Measurements from ENCODE around the gene EPHB3. TPM values are rescaled to one million over a fixed set of nuclear protein-coding genes. Genes with fewer than 3 reads are reported as not detected.
A peak's percentile ranks its signal among the peaks of the same experiment; 100 is the strongest.

Gene EPHB3
- total and polyA plus RNA-seq, 2 of the 4 experiments (the other 2 are of a cell fraction), result 0.72 to 2.9 TPM

DNA sequence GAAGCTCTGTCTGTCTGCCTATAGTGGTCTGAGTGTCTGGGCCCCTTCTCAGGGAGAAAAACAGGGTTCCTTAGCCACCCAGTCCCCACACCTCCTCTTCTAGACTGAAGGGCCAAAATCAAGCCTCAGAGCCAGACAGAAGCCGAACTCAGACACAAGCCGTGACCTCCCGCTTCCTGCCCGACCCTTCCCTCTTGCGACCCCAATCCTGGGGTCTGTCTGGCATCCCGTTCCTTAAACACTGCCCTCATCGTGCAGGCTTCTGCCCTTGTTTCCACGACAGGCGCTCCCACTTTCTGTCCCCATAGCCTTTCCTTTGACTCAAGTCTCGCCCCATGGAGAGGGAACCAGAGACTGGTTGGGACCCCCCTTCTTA, 32.3 kb downstream of the EPHB3 start:
- H3K56ac ChIP-seq (ENCODE audit: extremely low read depth, insufficient read depth, low read length), result no peak overlapping the region
- ChIA-PET CTCF (interaction anchor here (0.6 kb wide), 1 partner anchor 226 kb away, joined by 3 read pairs; no protein-coding TSS in a partner anchor), POLR2A (ENCODE audit: unreplicated experiment) (no interaction called here)
- dilution Hi-C loops (cut with HindIII; ENCODE audit: low sequenced_read_pairs, unreplicated experiment) (no loop called here), intact Hi-C loops (cut with micrococcal nuclease) (no loop called here), in situ Hi-C loops (cut with MboI; ENCODE audit: low sequenced_read_pairs) (no loop called here)
- no peak overlapping the region for H3K4me2 ChIP-seq (ENCODE audit: low read depth, low read length)
- peaks cover 6% of the 10 kb centered on the region for H3K27me3 ChIP-seq (ENCODE audit: control insufficient read depth, insufficient read depth, low read length)
- H3K18ac ChIP-seq (ENCODE audit: low read depth, low read length), result no peak overlapping the region
- no peak for ATAC-seq (ENCODE audit: low read depth)
- H4K20me1 ChIP-seq (ENCODE audit: insufficient read depth, low read length), result no peaks in the 10 kb centered on the region
- H3K9me3 ChIP-seq (ENCODE audit: control insufficient read depth, insufficient read depth, low read length), result no peaks in the 10 kb centered on the region
- TF ChIP-seq, protein P1, sequence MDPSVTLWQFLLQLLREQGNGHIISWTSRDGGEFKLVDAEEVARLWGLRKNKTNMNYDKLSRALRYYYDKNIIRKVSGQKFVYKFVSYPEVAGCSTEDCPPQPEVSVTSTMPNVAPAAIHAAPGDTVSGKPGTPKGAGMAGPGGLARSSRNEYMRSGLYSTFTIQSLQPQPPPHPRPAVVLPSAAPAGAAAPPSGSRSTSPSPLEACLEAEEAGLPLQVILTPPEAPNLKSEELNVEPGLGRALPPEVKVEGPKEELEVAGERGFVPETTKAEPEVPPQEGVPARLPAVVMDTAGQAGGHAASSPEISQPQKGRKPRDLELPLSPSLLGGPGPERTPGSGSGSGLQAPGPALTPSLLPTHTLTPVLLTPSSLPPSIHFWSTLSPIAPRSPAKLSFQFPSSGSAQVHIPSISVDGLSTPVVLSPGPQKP (IDR thresholded peaks at IDR 0.05; ENCODE audit: borderline replicate concordance, low read depth, low read length), result no peak
- TF ChIP-seq MAFK (IDR thresholded peaks at IDR 0.05; ENCODE audit: low read depth, low read length) (no peak), CEBPB (IDR thresholded peaks at IDR 0.05; ENCODE audit: low read depth, low read length) (no peak), RFX5 (IDR thresholded peaks at IDR 0.05; ENCODE audit: low read depth, low read length) (no peak), MAZ (IDR thresholded peaks at IDR 0.05; ENCODE audit: borderline replicate concordance, low read depth, low read length) (no peak), NFE2L2 (IDR thresholded peaks at IDR 0.05; ENCODE audit: low read depth, low read length) (no peak), BHLHE40 (IDR thresholded peaks at IDR 0.05; ENCODE audit: low read depth, low read length) (no peak), FOS (IDR thresholded peaks at IDR 0.05; ENCODE audit: low read depth, low read length) (no peak), POLR2A (IDR thresholded peaks at IDR 0.05; ENCODE audit: low read depth, low read length) (no peak), MXI1 (IDR thresholded peaks at IDR 0.05; ENCODE audit: borderline replicate concordance, low read depth, low read length) (no peak), RAD21 (IDR thresholded peaks at IDR 0.05; ENCODE audit: low read length) (no peak), RCOR1 (IDR thresholded peaks at IDR 0.05; ENCODE audit: insufficient replicate concordance, low read length) (no peak), CHD1 (IDR thresholded peaks at IDR 0.05; ENCODE audit: low read depth, low read length) (no peak)
- TF ChIP-seq, protein P2, sequence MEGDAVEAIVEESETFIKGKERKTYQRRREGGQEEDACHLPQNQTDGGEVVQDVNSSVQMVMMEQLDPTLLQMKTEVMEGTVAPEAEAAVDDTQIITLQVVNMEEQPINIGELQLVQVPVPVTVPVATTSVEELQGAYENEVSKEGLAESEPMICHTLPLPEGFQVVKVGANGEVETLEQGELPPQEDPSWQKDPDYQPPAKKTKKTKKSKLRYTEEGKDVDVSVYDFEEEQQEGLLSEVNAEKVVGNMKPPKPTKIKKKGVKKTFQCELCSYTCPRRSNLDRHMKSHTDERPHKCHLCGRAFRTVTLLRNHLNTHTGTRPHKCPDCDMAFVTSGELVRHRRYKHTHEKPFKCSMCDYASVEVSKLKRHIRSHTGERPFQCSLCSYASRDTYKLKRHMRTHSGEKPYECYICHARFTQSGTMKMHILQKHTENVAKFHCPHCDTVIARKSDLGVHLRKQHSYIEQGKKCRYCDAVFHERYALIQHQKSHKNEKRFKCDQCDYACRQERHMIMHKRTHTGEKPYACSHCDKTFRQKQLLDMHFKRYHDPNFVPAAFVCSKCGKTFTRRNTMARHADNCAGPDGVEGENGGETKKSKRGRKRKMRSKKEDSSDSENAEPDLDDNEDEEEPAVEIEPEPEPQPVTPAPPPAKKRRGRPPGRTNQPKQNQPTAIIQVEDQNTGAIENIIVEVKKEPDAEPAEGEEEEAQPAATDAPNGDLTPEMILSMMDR (conservative IDR thresholded peaks at IDR 0.05; ENCODE audit: low read depth, low read length), result no peak
- TF ChIP-seq, protein P3, sequence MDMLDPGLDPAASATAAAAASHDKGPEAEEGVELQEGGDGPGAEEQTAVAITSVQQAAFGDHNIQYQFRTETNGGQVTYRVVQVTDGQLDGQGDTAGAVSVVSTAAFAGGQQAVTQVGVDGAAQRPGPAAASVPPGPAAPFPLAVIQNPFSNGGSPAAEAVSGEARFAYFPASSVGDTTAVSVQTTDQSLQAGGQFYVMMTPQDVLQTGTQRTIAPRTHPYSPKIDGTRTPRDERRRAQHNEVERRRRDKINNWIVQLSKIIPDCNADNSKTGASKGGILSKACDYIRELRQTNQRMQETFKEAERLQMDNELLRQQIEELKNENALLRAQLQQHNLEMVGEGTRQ (IDR thresholded peaks at IDR 0.05; ENCODE audit: low read depth, low read length), result no peak
- H2BK15ac ChIP-seq (ENCODE audit: low read depth, low read length), result no peak overlapping the region
- peak overlapping the region; percentile 18; the same call in 1 of the 2 replicates for H2AK5ac ChIP-seq (ENCODE audit: low read depth, low read length)
- DNase-seq, result no peak
- H3K14ac ChIP-seq (replicated peaks; ENCODE audit: low read depth, low read length), result no peak overlapping the region
- peaks cover 17% of the 10 kb centered on the region; the same call in 1 of the 2 replicates for H3K4me1 ChIP-seq (ENCODE audit: control insufficient read depth, insufficient read depth, low read length)
- H4K8ac ChIP-seq (ENCODE audit: low read depth in 2 of 2, low read length in 2 of 2), result no peak overlapping the region
- no peak overlapping the region for H3K23ac ChIP-seq (ENCODE audit: low read depth, low read length)
- no peaks in the 10 kb centered on the region for H3K79me1 ChIP-seq (ENCODE audit: low read depth in 1 of 2, low read length in 2 of 2)
- H3K9ac ChIP-seq (ENCODE audit: low read depth, low read length), result no peak overlapping the region
- no peak overlapping the region for H3K4ac ChIP-seq (ENCODE audit: low read depth, low read length)
- H2AFZ ChIP-seq (replicated peaks; ENCODE audit: low read length, poor library complexity), result no peak overlapping the region
- no peak overlapping the region for H3K4me3 ChIP-seq (ENCODE audit: insufficient read depth, low read depth, low read length)
- no peak overlapping the region for H4K91ac ChIP-seq (ENCODE audit: insufficient read depth, low read depth, low read length)
- no TSS peak for BruUV-seq (replicated peaks)
- H3K27ac ChIP-seq (ENCODE audit: insufficient read depth, low read length), result no peak overlapping the region
- H3K9me1 ChIP-seq (ENCODE audit: insufficient read depth, low read length), result no peaks in the 10 kb centered on the region
- no peak overlapping the region for H2BK120ac ChIP-seq (ENCODE audit: low read depth, low read length)
- H4K5ac ChIP-seq (ENCODE audit: low read depth, low read length), result no peak overlapping the region; the same call in 1 of the 2 replicates
- H2AK9ac ChIP-seq (replicated peaks; ENCODE audit: low read depth, low read length, poor library complexity), result no peak overlapping the region
- 87% methylated on average over 6 of the region's 10 CpGs; no CpG with 5 or more reads in 1 of the 2 experiments for WGBS, 2 experiments (ENCODE audit: extremely low coverage in 2 of 2, insufficient read length in 1 of 2)
- no peak overlapping the region for H2BK5ac ChIP-seq (ENCODE audit: low read depth, low read length, poor library complexity, severe bottlenecking)
- H2BK20ac ChIP-seq (ENCODE audit: low read depth, low read length), result no peak overlapping the region
- H3K36me3 ChIP-seq (ENCODE audit: control insufficient read depth, insufficient read depth, low read length), result no peaks in the 10 kb centered on the region
